ENCODE results near the gene RAD51B.

DNA sequence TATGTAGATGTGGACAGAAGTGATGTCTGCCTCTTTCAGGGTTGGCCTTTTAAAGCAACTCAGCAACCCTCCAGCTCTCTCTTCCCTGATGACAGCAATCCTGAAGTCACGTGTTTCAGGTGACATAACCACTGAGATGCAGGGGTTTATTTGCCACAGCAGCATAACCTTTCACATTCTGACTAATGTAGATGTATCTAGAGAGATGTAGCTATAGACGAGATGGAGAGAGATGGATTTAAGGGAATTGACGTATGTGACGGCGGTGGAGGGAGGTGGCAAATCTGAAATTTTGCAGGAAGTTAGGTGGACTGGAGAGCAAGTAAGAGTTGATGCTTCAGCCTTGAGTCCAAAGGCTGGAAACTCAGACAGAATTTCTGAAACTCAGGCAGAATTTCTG, 847.3 kb downstream of the RAD51B start:
- TF ChIP-seq ZNF24 (IDR thresholded peaks at IDR 0.05) (no peak), ZNF234 (CRISPR knock-in tag; conservative IDR thresholded peaks at IDR 0.05) (no peak), ZNF274 (CRISPR knock-in tag; IDR thresholded peaks at IDR 0.05) (no peak), ZSCAN12 (CRISPR knock-in tag; IDR thresholded peaks at IDR 0.05) (no peak), SSRP1 (CRISPR knock-in tag; IDR thresholded peaks at IDR 0.05) (no peak)
- TF ChIP-seq, protein P1, sequence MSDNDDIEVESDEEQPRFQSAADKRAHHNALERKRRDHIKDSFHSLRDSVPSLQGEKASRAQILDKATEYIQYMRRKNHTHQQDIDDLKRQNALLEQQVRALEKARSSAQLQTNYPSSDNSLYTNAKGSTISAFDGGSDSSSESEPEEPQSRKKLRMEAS (IDR thresholded peaks at IDR 0.05) = no peak

Measured in HepG2 (cell line).